ENCODE measurements around the gene DYRK2.

The DYRK2 gene

GRCh38 chr12:67632005-67632404 is 16.5 kb upstream of the DYRK2 start:
- H3K4me3 ChIP-seq (ENCODE audit: low read depth, low read length) = no peak overlapping the region

GRCh38 chr12:67633024-67633610 is 15.4 kb upstream of the DYRK2 start:
- no peak overlapping the region for H3K4me3 ChIP-seq (ENCODE audit: low read depth, low read length)
- TF ChIP-seq, protein P1, sequence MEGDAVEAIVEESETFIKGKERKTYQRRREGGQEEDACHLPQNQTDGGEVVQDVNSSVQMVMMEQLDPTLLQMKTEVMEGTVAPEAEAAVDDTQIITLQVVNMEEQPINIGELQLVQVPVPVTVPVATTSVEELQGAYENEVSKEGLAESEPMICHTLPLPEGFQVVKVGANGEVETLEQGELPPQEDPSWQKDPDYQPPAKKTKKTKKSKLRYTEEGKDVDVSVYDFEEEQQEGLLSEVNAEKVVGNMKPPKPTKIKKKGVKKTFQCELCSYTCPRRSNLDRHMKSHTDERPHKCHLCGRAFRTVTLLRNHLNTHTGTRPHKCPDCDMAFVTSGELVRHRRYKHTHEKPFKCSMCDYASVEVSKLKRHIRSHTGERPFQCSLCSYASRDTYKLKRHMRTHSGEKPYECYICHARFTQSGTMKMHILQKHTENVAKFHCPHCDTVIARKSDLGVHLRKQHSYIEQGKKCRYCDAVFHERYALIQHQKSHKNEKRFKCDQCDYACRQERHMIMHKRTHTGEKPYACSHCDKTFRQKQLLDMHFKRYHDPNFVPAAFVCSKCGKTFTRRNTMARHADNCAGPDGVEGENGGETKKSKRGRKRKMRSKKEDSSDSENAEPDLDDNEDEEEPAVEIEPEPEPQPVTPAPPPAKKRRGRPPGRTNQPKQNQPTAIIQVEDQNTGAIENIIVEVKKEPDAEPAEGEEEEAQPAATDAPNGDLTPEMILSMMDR (IDR thresholded peaks at IDR 0.05; ENCODE audit: low read depth, low read length) = no peak

More at GRCh38 chr12:67632005-67632404, 16.5 kb upstream of the DYRK2 start:
- TF ChIP-seq, protein P1 (IDR thresholded peaks at IDR 0.05; ENCODE audit: low read depth, low read length) = no peak

- TF ChIP-seq, protein P1 (IDR thresholded peaks at IDR 0.05; ENCODE audit: low read depth, low read length) = no peak
- H3K4me3 ChIP-seq (ENCODE audit: low read depth, low read length) = no peak overlapping the region
Measured at GRCh38 chr12:67633708-67634107, 14.8 kb upstream of the DYRK2 start.

DNA sequence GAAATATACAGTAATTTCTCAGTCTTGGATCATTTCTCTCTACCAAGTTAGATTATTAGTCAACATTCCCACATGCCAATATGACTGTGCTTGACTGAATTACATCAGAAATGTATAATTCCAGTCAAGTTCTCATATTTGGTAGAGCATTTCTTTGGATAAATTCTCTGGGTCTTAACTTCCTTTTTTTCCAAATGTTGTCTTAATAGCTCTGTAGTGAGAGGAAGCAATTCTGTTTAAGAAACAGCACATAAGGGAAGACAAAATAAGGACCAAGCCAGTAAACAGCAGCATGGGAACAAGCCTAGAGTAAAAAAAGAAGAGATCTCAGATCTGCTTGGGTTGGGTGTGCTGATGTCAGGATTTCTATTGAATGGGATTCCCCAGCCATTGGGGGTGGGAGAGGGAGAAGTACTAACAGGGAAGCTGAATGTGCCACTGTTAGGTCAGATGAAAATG is 14.2 kb upstream of the DYRK2 start:
- TF ChIP-seq, protein P1 (IDR thresholded peaks at IDR 0.05; ENCODE audit: low read depth, low read length) = no peak
- no peak overlapping the region for H3K4me3 ChIP-seq (ENCODE audit: low read depth, low read length)

GRCh38 chr12:67637718-67638117 is 10.8 kb upstream of the DYRK2 start:
- no peak overlapping the region for H3K4me3 ChIP-seq (ENCODE audit: low read depth, low read length)
- TF ChIP-seq, protein P1 (IDR thresholded peaks at IDR 0.05; ENCODE audit: low read depth, low read length) = no peak

- no peak overlapping the region for H3K4me3 ChIP-seq (ENCODE audit: low read depth, low read length)
- TF ChIP-seq, protein P1 (IDR thresholded peaks at IDR 0.05; ENCODE audit: low read depth, low read length) = no peak
Measured at GRCh38 chr12:67638694-67639093, 9.9 kb upstream of the DYRK2 start.

- H3K4me3 ChIP-seq (ENCODE audit: low read depth, low read length) = no peak overlapping the region
- TF ChIP-seq, protein P1 (IDR thresholded peaks at IDR 0.05; ENCODE audit: low read depth, low read length) = no peak
Measured at GRCh38 chr12:67640863-67641262, 7.7 kb upstream of the DYRK2 start.

Data from WI38 (cell line).